Measurements from ENCODE around the gene SLIT1.

The SLIT1 gene

GRCh38 chr10:97199152-97199551, 13.4 kb upstream of the SLIT1 start:
- DNase-seq = no peak

GRCh38 chr10:97197030-97197500, 11.3 kb upstream of the SLIT1 start:
- DNase-seq = no peak

GRCh38 chr10:97196223-97197029, 10.7 kb upstream of the SLIT1 start:
- DNase-seq = peak; percentile 57

- DNase-seq = no peak
These were observed 10.0 kb upstream of the SLIT1 start for GRCh38 chr10:97195706-97196222.

- no peak for DNase-seq
These were observed 7.2 kb upstream of the SLIT1 start for GRCh38 chr10:97192952-97193435.

GRCh38 chr10:97190450-97190849, 4.7 kb upstream of the SLIT1 start:
- no peak for DNase-seq

GRCh38 chr10:97188261-97188711, 2.5 kb upstream of the SLIT1 start:
- DNase-seq = no peak

- DNase-seq = no peak
These were observed 1.2 kb upstream of the SLIT1 start for GRCh38 chr10:97186911-97187310.

GRCh38 chr10:97184971-97185325, 811 bp downstream of the SLIT1 start:
- no peak for DNase-seq

GRCh38 chr10:97183314-97183713, 2.4 kb downstream of the SLIT1 start:
- no peak for DNase-seq

GRCh38 chr10:97182288-97182990, 3.3 kb downstream of the SLIT1 start:
- DNase-seq = no peak

GRCh38 chr10:97180986-97181385, 4.8 kb downstream of the SLIT1 start:
- no peak for DNase-seq

GRCh38 chr10:97180363-97180755, 5.4 kb downstream of the SLIT1 start:
- DNase-seq = no peak

- DNase-seq = peak; percentile 12
These were observed 5.9 kb downstream of the SLIT1 start for GRCh38 chr10:97179731-97180362.

GRCh38 chr10:97179311-97179710, 6.4 kb downstream of the SLIT1 start:
- no peak for DNase-seq

- no peak for DNase-seq
These were observed 7.7 kb downstream of the SLIT1 start for GRCh38 chr10:97178074-97178473.

GRCh38 chr10:97176226-97176625, 9.5 kb downstream of the SLIT1 start:
- no peak for DNase-seq

GRCh38 chr10:97175586-97175985, 10.2 kb downstream of the SLIT1 start:
- DNase-seq = no peak

GRCh38 chr10:97174941-97175340, 10.8 kb downstream of the SLIT1 start:
- no peak for DNase-seq

- DNase-seq = no peak
These were observed 11.4 kb downstream of the SLIT1 start for GRCh38 chr10:97174276-97174775.

GRCh38 chr10:97173036-97173435, 12.7 kb downstream of the SLIT1 start:
- DNase-seq = no peak

- no peak for DNase-seq
These were observed 14.8 kb downstream of the SLIT1 start for GRCh38 chr10:97171001-97171400.

Data from NCI-H748 treated with DMSO at 0.1 percent for 48 hours (cell line).